ENCODE measurements around the gene TIMP3. TPM values are rescaled to one million over a fixed set of nuclear protein-coding genes. Genes with fewer than 3 reads are reported as not detected.

TIMP3 gene
- total and polyA plus RNA-seq, 2 experiments from 2014 or later = 91.6 to 96.1 TPM

- H2AFZ ChIP-seq = no peak overlapping the region
- H3K9me2 ChIP-seq (replicated peaks; ENCODE audit: insufficient read depth) = no peaks in the 10 kb centered on the region
- H3K27me3 ChIP-seq = no peaks in the 10 kb centered on the region
- peaks cover 80% of the 10 kb centered on the region for H3K79me2 ChIP-seq
- DNase-seq (ENCODE audit: low spot score) = no peak
- TF ChIP-seq CTCF (IDR thresholded peaks at IDR 0.05; ENCODE audit: poor library complexity) (no peak), EZH2phosphoT487 (IDR thresholded peaks at IDR 0.05; ENCODE audit: low read depth, severe bottlenecking, unreplicated experiment) (no peak), EZH2 (IDR thresholded peaks at IDR 0.05; ENCODE audit: borderline replicate concordance) (no peak)
- H3K36me3 ChIP-seq (replicated peaks; ENCODE audit: insufficient read depth, low read depth) = no peaks in the 10 kb centered on the region
- WGBS (ENCODE audit: low lambda C conversion rate, missing lambda C conversion rate) = 74% methylated on average over 6 of the region's 6 CpGs
- no peaks in the 10 kb centered on the region for H3K9me3 ChIP-seq (ENCODE audit: low read depth)
- peaks cover 13% of the 10 kb centered on the region for H3K4me1 ChIP-seq (ENCODE audit: insufficient read depth)
- H3K4me2 ChIP-seq = peak overlapping the region; percentile 44
- no peak overlapping the region for H3K4me3 ChIP-seq
- H3K27ac ChIP-seq = no peak overlapping the region
- H4K20me1 ChIP-seq (ENCODE audit: insufficient read depth, poor library complexity, severe bottlenecking) = peaks cover 22% of the 10 kb centered on the region
Observed at GRCh38 chr22:32815943-32816342, 14.4 kb downstream of the TIMP3 start.

GRCh38 chr22:32817137-32817730 lies 15.7 kb downstream of the TIMP3 start:
- Histone ChIP-seq H3K79me2 (peaks cover 74% of the 10 kb centered on the region), H3K27ac (no peak overlapping the region), H3K9me3 (ENCODE audit: low read depth) (no peaks in the 10 kb centered on the region), H3K36me3 (replicated peaks; ENCODE audit: insufficient read depth, low read depth) (no peaks in the 10 kb centered on the region), H3K9me2 (replicated peaks; ENCODE audit: insufficient read depth) (no peaks in the 10 kb centered on the region), H3K27me3 (no peaks in the 10 kb centered on the region), H3K4me2 (no peak overlapping the region), H4K20me1 (ENCODE audit: insufficient read depth, poor library complexity, severe bottlenecking) (peaks cover 24% of the 10 kb centered on the region), H2AFZ (no peak overlapping the region), H3K4me3 (no peak overlapping the region), H3K4me1 (ENCODE audit: insufficient read depth) (peaks cover 10% of the 10 kb centered on the region)
- WGBS (ENCODE audit: low lambda C conversion rate, missing lambda C conversion rate) = 80% methylated on average over 1 of the region's 1 CpG
- TF ChIP-seq CTCF (IDR thresholded peaks at IDR 0.05; ENCODE audit: poor library complexity) (no peak), EZH2 (IDR thresholded peaks at IDR 0.05; ENCODE audit: borderline replicate concordance) (no peak), EZH2phosphoT487 (IDR thresholded peaks at IDR 0.05; ENCODE audit: low read depth, severe bottlenecking, unreplicated experiment) (no peak)
- no peak for DNase-seq (ENCODE audit: low spot score)

- H2AFZ ChIP-seq = no peak overlapping the region
- H3K27me3 ChIP-seq = no peaks in the 10 kb centered on the region
- no peak overlapping the region for H3K27ac ChIP-seq
- peaks cover 10% of the 10 kb centered on the region for H3K4me1 ChIP-seq (ENCODE audit: insufficient read depth)
- H3K9me3 ChIP-seq (ENCODE audit: low read depth) = no peaks in the 10 kb centered on the region
- H3K4me3 ChIP-seq = no peak overlapping the region
- no peak overlapping the region for H3K4me2 ChIP-seq
- no peaks in the 10 kb centered on the region for H3K9me2 ChIP-seq (replicated peaks; ENCODE audit: insufficient read depth)
- TF ChIP-seq EZH2 (IDR thresholded peaks at IDR 0.05; ENCODE audit: borderline replicate concordance) = no peak
- TF ChIP-seq CTCF (IDR thresholded peaks at IDR 0.05; ENCODE audit: poor library complexity) = no peak
- no peak for TF ChIP-seq EZH2phosphoT487 (IDR thresholded peaks at IDR 0.05; ENCODE audit: low read depth, severe bottlenecking, unreplicated experiment)
- 82% methylated on average over 12 of the region's 12 CpGs for WGBS (ENCODE audit: low lambda C conversion rate, missing lambda C conversion rate)
- no peaks in the 10 kb centered on the region for H3K36me3 ChIP-seq (replicated peaks; ENCODE audit: insufficient read depth, low read depth)
- H3K79me2 ChIP-seq = peaks cover 65% of the 10 kb centered on the region
- DNase-seq (ENCODE audit: low spot score) = no peak
- peaks cover 24% of the 10 kb centered on the region for H4K20me1 ChIP-seq (ENCODE audit: insufficient read depth, poor library complexity, severe bottlenecking)
Observed at GRCh38 chr22:32818446-32819115, 17.1 kb downstream of the TIMP3 start.
